Left hindlimb (tissue), 1 donor: ENCODE measurements around the gene KLHL25.

Experiments
- DNase-seq: peaks from one replicate; pipeline ENCODE4 v3.0.0-alpha.2; 2018

KLHL25 gene

GRCh38 chr15:85743392-85744055, 51.2 kb downstream of the KLHL25 start:
- no peak for DNase-seq

DNA sequence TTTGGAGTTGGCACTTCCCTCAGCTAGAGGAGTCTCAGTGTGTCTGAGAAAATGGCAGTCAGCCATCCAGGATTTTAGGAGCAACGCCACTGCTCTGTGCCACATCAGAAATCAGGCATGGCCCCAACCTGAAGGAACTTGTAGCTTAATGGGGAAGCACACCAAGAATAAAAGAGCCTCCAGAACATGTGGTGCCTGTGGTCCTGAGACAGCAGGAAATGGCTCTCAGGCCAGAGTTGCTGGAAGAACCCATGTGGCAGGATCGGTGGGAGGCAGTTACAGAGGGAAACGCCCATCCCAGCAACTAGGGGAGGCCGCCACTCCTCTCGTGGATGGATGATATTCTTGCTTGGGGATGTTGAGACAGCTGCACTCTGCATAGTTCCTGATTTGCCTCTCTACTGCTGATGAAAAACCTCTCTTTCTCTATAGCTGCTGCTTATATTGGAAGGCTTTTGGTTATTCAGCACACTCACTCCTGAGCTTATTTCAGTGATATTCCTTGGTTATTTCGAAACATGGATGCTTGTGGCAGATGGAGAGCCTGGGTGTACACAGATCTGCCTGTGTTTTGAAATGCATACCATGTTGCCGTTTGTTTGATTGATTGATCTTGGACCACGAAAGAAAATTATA, 52.4 kb downstream of the KLHL25 start:
- DNase-seq: no peak

GRCh38 chr15:85741662-85742061, 53.1 kb downstream of the KLHL25 start:
- DNase-seq: no peak

DNA sequence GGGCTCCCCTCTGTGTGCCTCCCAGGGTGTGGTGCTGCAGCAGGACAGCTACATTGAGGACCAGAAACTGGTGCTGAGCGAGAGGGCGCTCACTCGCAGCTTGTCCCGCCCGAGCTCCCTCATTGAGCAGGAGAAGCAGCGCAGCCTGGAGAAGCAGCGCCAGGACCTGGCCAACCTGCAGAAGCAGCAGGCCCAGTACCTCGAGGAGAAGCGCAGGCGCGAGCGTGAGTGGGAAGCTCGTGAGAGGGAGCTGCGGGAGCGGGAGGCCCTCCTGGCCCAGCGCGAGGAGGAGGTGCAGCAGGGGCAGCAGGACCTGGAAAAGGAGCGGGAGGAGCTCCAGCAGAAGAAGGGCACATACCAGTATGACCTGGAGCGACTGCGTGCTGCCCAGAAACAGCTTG, 53.7 kb downstream of the KLHL25 start:
- DNase-seq: no peak

DNA sequence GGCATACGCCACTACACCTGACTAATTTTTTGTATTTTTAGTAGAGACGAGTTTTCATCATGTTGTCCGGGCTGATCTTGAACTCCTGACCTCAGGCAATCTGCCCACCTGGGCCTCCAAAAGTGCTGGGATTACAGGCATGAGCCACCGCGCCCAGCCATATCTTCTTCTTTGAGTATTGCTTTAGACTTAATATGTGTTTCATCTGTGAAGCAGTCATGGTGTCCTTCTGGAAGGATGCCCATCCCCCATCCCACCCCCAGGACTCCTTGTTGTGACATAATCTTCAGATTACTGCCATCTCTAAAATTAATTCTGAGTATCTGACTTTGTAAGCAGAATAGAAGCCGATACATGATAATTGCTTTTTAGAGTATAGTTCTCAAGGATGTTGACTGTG, 57.7 kb downstream of the KLHL25 start:
- no peak for DNase-seq

DNA sequence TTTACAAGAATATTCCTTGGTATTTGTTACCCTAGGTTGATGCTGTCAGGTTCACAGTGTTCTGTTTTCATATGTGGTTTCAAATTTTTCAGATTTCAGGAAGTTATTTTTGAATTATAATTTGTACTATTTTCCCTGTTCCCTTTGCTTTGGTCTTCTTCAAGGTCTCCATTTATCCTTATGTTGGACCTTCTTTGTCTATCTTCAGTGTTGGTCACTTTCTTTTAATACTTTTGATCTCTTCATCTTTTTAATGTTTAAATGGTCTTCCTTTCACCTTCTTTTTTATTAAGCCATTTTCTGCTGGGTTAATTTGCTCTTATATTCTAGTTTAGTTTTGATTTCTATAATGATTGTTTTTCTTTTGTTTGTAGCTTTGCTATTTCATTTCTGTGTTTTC, 61.3 kb downstream of the KLHL25 start:
- no peak for DNase-seq

GRCh38 chr15:85730001-85730820, 64.5 kb downstream of the KLHL25 start:
- DNase-seq: no peak

- no peak for DNase-seq
These were observed 67.7 kb downstream of the KLHL25 start for GRCh38 chr15:85727068-85727467.

GRCh38 chr15:85726454-85726853, 68.3 kb downstream of the KLHL25 start:
- no peak for DNase-seq

GRCh38 chr15:85725564-85725963, 69.2 kb downstream of the KLHL25 start:
- no peak for DNase-seq

DNA sequence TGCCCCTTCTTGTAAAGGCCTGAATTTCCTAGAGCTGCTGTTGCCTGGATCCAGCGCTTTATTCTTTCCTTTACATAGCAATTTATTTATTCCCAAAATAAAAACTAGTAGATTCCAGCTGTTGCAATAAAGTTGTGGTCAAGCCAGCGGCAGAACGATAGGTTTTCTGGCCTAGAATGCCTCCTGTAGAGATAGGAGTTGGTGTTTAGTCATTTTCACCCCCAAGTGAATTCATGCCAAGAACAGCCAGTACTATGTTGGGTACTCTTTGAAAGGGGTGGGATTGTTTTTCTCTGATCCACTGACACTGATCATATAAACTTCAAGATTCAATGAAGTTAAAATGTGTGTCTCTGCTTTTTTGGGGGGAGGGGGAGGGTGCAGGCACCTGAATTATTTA, 69.7 kb downstream of the KLHL25 start:
- no peak for DNase-seq

- no peak for DNase-seq
These were observed 70.5 kb downstream of the KLHL25 start for GRCh38 chr15:85723960-85724945.

DNA sequence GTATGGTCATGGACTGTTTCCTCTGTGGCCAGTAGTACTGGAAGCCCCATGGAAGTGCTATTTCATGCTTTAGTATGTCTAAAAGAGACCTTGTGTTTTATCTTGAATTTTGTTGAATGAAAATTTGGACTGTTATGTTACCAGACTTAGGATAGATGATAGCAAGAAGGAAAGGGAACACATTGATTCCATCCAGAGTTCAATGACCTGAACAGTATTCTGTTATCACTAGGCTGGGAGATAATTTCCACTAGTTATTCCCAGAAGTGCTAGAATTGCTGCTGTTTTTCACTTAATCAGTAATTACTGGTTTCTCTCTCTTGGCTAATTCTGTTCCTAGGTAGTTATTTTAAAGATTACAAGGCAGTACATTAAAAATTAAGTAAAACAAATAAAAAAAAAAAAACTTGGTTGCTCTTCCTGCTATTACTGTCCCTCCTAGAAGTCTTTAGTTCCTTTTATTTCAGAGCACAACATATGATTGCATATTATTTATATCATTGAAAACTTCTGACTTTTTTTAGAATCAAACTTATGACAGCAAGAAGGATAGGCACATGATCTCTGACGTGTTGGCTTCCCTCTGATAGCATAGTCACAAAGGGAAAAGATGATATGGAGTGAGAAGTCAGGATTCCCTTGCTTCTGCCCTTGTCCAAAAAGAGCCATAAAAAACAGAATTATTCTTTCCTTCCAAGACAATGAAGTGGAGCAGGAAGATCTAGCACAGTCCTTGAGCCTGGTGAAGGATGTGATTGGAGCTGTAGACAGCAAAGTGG, 72.2 kb downstream of the KLHL25 start:
- no peak for DNase-seq

GRCh38 chr15:85718981-85719380, 75.7 kb downstream of the KLHL25 start:
- no peak for DNase-seq

- DNase-seq: no peak
These were observed 76.3 kb downstream of the KLHL25 start for GRCh38 chr15:85718271-85718971.

GRCh38 chr15:85717212-85717611, 77.5 kb downstream of the KLHL25 start:
- no peak for DNase-seq

- no peak for DNase-seq
These were observed 78.5 kb downstream of the KLHL25 start for GRCh38 chr15:85716261-85716660.

GRCh38 chr15:85711580-85712192, 83.0 kb downstream of the KLHL25 start:
- no peak for DNase-seq

GRCh38 chr15:85710340-85710842, 84.3 kb downstream of the KLHL25 start:
- no peak for DNase-seq
